Stimulated activated naive B cell treated with anti-CD40 and anti-IgM and Interleukin-4, amounts not matched to agents 10 μg/mL and 1 μg/mL and 100 μg/mL, for 72 hours (primary cell): ENCODE data around the gene AGBL4.
A peak's percentile ranks its signal among the peaks of the same experiment; 100 is the strongest.

Experiments
- ATAC-seq, 2 donors: fragments of 150-1000 bp; cut with Tn5 transposase; replicated peaks; 2 replicates each; pipeline ENCODE4 v1.10.0; 2021; ENCODE audit warnings: moderate library complexity in 1 of 2
- DNase-seq: peaks from one replicate; pipeline ENCODE4 v3.0.0; 2021
- H3K27ac Mint-ChIP-seq: one replicate; pipeline ENCODE4 v1.8.0; 2022; ENCODE audit warnings: mild to moderate bottlenecking, mixed read lengths
- H3K27me3 Mint-ChIP-seq, 2 donors: one replicate each; pipeline ENCODE4 v1.8.0; 2022; ENCODE audit warnings: mixed read lengths in 2 of 2
- H3K36me3 Mint-ChIP-seq, 2 donors: one replicate each; pipeline ENCODE4 v1.8.0; 2022; ENCODE audit warnings: mixed read lengths in 2 of 2, mild to moderate bottlenecking in 1 of 2
- H3K4me1 Mint-ChIP-seq, 2 donors: one replicate each; pipeline ENCODE4 v1.8.0; 2022; ENCODE audit warnings: mixed read lengths in 2 of 2, mild to moderate bottlenecking in 1 of 2
- H3K4me3 Mint-ChIP-seq, 2 donors: one replicate each; pipeline ENCODE4 v1.8.0; 2022; ENCODE audit warnings: mild to moderate bottlenecking in 2 of 2, mixed read lengths in 2 of 2, moderate library complexity in 1 of 2
- H3K9me3 Mint-ChIP-seq, 2 donors: one replicate each; pipeline ENCODE4 v1.8.0; 2022; ENCODE audit warnings: mixed read lengths in 2 of 2, mild to moderate bottlenecking in 1 of 2

Gene AGBL4

GRCh38 chr1:48681476-48682305, 1342.1 kb downstream of the AGBL4 start:
- H3K27ac Mint-ChIP-seq = no peak overlapping the region
- peaks cover 0 to 5% of the 10 kb centered on the region in 2 donors for H3K27me3 Mint-ChIP-seq
- ATAC-seq (no peak), DNase-seq (no peak)
- no peaks in the 10 kb centered on the region for H3K9me3 Mint-ChIP-seq
- H3K36me3 Mint-ChIP-seq = no peaks in the 10 kb centered on the region
- H3K4me1 Mint-ChIP-seq = peaks cover 20 to 33% of the 10 kb centered on the region in 2 donors
- no peak overlapping the region for H3K4me3 Mint-ChIP-seq

GRCh38 chr1:48680411-48681035, 1343.2 kb downstream of the AGBL4 start:
- Mint-ChIP-seq H3K27ac (no peak overlapping the region), H3K36me3 (no peaks in the 10 kb centered on the region), H3K4me3 (no peak overlapping the region), H3K4me1 (peaks cover 20 to 33% of the 10 kb centered on the region in 2 donors), H3K27me3 (peaks cover 0 to 5% of the 10 kb centered on the region in 2 donors), H3K9me3 (no peaks in the 10 kb centered on the region)
- no peak for DNase-seq
- no peak for ATAC-seq

GRCh38 chr1:48679859-48680258, 1343.9 kb downstream of the AGBL4 start:
- no peak overlapping the region for H3K27ac Mint-ChIP-seq
- ATAC-seq (no peak), DNase-seq (no peak)
- no peaks in the 10 kb centered on the region for H3K9me3 Mint-ChIP-seq
- peaks cover 0 to 5% of the 10 kb centered on the region in 2 donors for H3K27me3 Mint-ChIP-seq
- H3K4me3 Mint-ChIP-seq = no peak overlapping the region
- H3K36me3 Mint-ChIP-seq = no peaks in the 10 kb centered on the region
- peaks cover 20 to 33% of the 10 kb centered on the region in 2 donors for H3K4me1 Mint-ChIP-seq

- no peaks in the 10 kb centered on the region for H3K9me3 Mint-ChIP-seq
- no peak for DNase-seq
- H3K36me3 Mint-ChIP-seq = no peaks in the 10 kb centered on the region
- peaks cover 20 to 33% of the 10 kb centered on the region in 2 donors for H3K4me1 Mint-ChIP-seq
- peak; percentile 33 to 50 for ATAC-seq
- H3K4me3 Mint-ChIP-seq = no peak overlapping the region
- H3K27ac Mint-ChIP-seq = peak overlapping the region; percentile 56
- H3K27me3 Mint-ChIP-seq = peaks cover 0 to 7% of the 10 kb centered on the region in 2 donors
These were observed 1344.8 kb downstream of the AGBL4 start for GRCh38 chr1:48678710-48679505.

GRCh38 chr1:48677306-48678287, 1346.2 kb downstream of the AGBL4 start:
- H3K27me3 Mint-ChIP-seq = peaks cover 0 to 9% of the 10 kb centered on the region in 2 donors
- H3K36me3 Mint-ChIP-seq = no peaks in the 10 kb centered on the region

GRCh38 chr1:48676822-48677221, 1346.9 kb downstream of the AGBL4 start:
- peaks cover 0 to 9% of the 10 kb centered on the region in 2 donors for H3K27me3 Mint-ChIP-seq
- no peaks in the 10 kb centered on the region for H3K9me3 Mint-ChIP-seq
- H3K27ac Mint-ChIP-seq = no peak overlapping the region
- no peak for ATAC-seq
- H3K4me1 Mint-ChIP-seq = peaks cover 20 to 33% of the 10 kb centered on the region in 2 donors
- H3K4me3 Mint-ChIP-seq = no peak overlapping the region
- DNase-seq = no peak
- H3K36me3 Mint-ChIP-seq = no peaks in the 10 kb centered on the region

More at GRCh38 chr1:48677306-48678287, 1346.2 kb downstream of the AGBL4 start:
- ATAC-seq = peak; percentile 75 to 79
- Mint-ChIP-seq H3K9me3 (no peaks in the 10 kb centered on the region), H3K27ac (no peak overlapping the region), H3K4me3 (peak overlapping the region in 1 of 2 donors; percentile 22), H3K4me1 (peaks cover 20 to 33% of the 10 kb centered on the region in 2 donors)
- DNase-seq = peak; percentile 39

- DNase-seq = no peak
- Mint-ChIP-seq H3K27me3 (peaks cover 0 to 9% of the 10 kb centered on the region in 2 donors), H3K4me1 (peaks cover 20 to 33% of the 10 kb centered on the region in 2 donors), H3K36me3 (no peaks in the 10 kb centered on the region), H3K4me3 (no peak overlapping the region), H3K27ac (no peak overlapping the region), H3K9me3 (no peaks in the 10 kb centered on the region)
- ATAC-seq = no peak
These were observed 1347.4 kb downstream of the AGBL4 start for GRCh38 chr1:48676376-48676775.

GRCh38 chr1:48675251-48675650, 1348.5 kb downstream of the AGBL4 start:
- Mint-ChIP-seq H3K4me3 (no peak overlapping the region), H3K9me3 (no peaks in the 10 kb centered on the region), H3K27ac (no peak overlapping the region), H3K27me3 (peaks cover 0 to 9% of the 10 kb centered on the region in 2 donors), H3K36me3 (no peaks in the 10 kb centered on the region), H3K4me1 (peaks cover 18 to 29% of the 10 kb centered on the region in 2 donors)
- ATAC-seq (no peak), DNase-seq (no peak)

GRCh38 chr1:48674641-48675040, 1349.1 kb downstream of the AGBL4 start:
- H3K27ac Mint-ChIP-seq = no peak overlapping the region
- peaks cover 18 to 23% of the 10 kb centered on the region in 2 donors for H3K4me1 Mint-ChIP-seq
- H3K36me3 Mint-ChIP-seq = no peaks in the 10 kb centered on the region
- no peak overlapping the region for H3K4me3 Mint-ChIP-seq
- H3K27me3 Mint-ChIP-seq = peaks cover 0 to 12% of the 10 kb centered on the region in 2 donors
- ATAC-seq (peak in 1 of 2 donors; percentile 41), DNase-seq (no peak)
- no peaks in the 10 kb centered on the region for H3K9me3 Mint-ChIP-seq

- Mint-ChIP-seq H3K9me3 (no peaks in the 10 kb centered on the region), H3K27me3 (peaks cover 0 to 16% of the 10 kb centered on the region in 2 donors), H3K27ac (no peak overlapping the region), H3K4me3 (no peak overlapping the region), H3K36me3 (no peaks in the 10 kb centered on the region), H3K4me1 (peaks cover 13 to 17% of the 10 kb centered on the region in 2 donors)
- ATAC-seq (no peak), DNase-seq (no peak)
These were observed 1350.2 kb downstream of the AGBL4 start for GRCh38 chr1:48673332-48674105.

GRCh38 chr1:48671578-48671977, 1352.2 kb downstream of the AGBL4 start:
- peaks cover 0 to 12% of the 10 kb centered on the region in 2 donors for H3K27me3 Mint-ChIP-seq
- H3K36me3 Mint-ChIP-seq = no peaks in the 10 kb centered on the region
- H3K9me3 Mint-ChIP-seq = no peaks in the 10 kb centered on the region

GRCh38 chr1:48670234-48671020, 1353.3 kb downstream of the AGBL4 start:
- Mint-ChIP-seq H3K36me3 (no peaks in the 10 kb centered on the region), H3K9me3 (no peaks in the 10 kb centered on the region), H3K27me3 (peaks cover 0 to 12% of the 10 kb centered on the region in 2 donors), H3K27ac (no peak overlapping the region), H3K4me1 (peaks cover 3 to 5% of the 10 kb centered on the region in 2 donors), H3K4me3 (no peak overlapping the region)
- ATAC-seq = no peak
- no peak for DNase-seq

More at GRCh38 chr1:48671578-48671977, 1352.2 kb downstream of the AGBL4 start:
- Mint-ChIP-seq H3K4me3 (no peak overlapping the region), H3K27ac (no peak overlapping the region), H3K4me1 (peaks cover 3 to 5% of the 10 kb centered on the region in 2 donors)
- ATAC-seq (no peak), DNase-seq (no peak)
